A549 (cell line): ENCODE results near the gene PYGB. TPM values are rescaled to one million over a fixed set of nuclear protein-coding genes. Genes with fewer than 3 reads are reported as not detected.
A peak's percentile ranks its signal among the peaks of the same experiment; 100 is the strongest.
"Not testable (repeated sequence)": the region's sequence is repeated elsewhere in the genome, so short reads cannot be mapped to it uniquely, and the experiment has no call there.

ENCODE experiments used
- ATAC-seq, 2 experiments: fragments of 200-7000 bp in 1 of 2; fragments of >200 bp in 1 of 2; cut with Nextera tagmentation in 1 of 2; cut with Tn5 transposase in 1 of 2; 3 replicates each; pipeline versions ENCODE4 v1.8.0 to v1.9.1; 2018 to 2020; ENCODE audit warnings: mild to moderate bottlenecking in 1 of 2, moderate library complexity in 1 of 2
- CTCF ChIA-PET: fragments of 300-600 bp; sonication (Branson Sonifier 250); formaldehyde crosslinking; extraction: SDS; loops from one replicate; lab custom pipeline; 2021; ENCODE audit warnings: antibody characterized with exemption, inconsistent platforms; lab: Yijun Ruan, JAX
- POLR2A ChIA-PET: fragments of 350-600 bp; formaldehyde crosslinking; extraction: SDS; loops from one replicate; lab custom pipeline; 2021; ENCODE audit warnings: antibody characterized with exemption, inconsistent platforms; lab: Yijun Ruan, JAX
- DNase-seq, 2 experiments: peaks; one replicate each; pipeline versions ENCODE4 v3.0.0 to v3.0.0-alpha.2; 2011 to 2016; ENCODE audit warnings: low read depth in 1 of 2, low spot score in 1 of 2
- FAIRE-seq: peaks from 2 replicates; lab custom pipeline; 2011; peaks lifted over from hg19 to GRCh38; lab: Jason Lieb, UNC
- H3K27ac ChIP-seq, 2 experiments: fragments of >200 bp; sonication (Bioruptor Twin); formaldehyde crosslinking; 3 replicates each; pipeline ENCODE4 v1.5.1; 2016 to 2017
- H3K4me1 ChIP-seq: fragments of >200 bp; sonication (Bioruptor Twin); formaldehyde crosslinking; 3 replicates; pipeline ENCODE4 v1.6.1; 2016
- H3K4me2 ChIP-seq: fragments of >200 bp; sonication (Bioruptor Twin); formaldehyde crosslinking; 3 replicates; pipeline ENCODE4 v1.6.1; 2016
- H3K4me3 ChIP-seq: fragments of >200 bp; sonication (Bioruptor Twin); formaldehyde crosslinking; 3 replicates; pipeline ENCODE4 v1.5.1; 2016
- H3K9me3 ChIP-seq: fragments of >200 bp; sonication (Bioruptor Twin); formaldehyde crosslinking; 3 replicates; pipeline ENCODE4 v1.6.1; 2016
- EHF ChIP-seq: fragments of 250-450 bp; sonication (Bioruptor Pico); IDR thresholded peaks from 2 replicates; pipeline ENCODE4 v1.5.0; 2020; ENCODE audit warnings: mild to moderate bottlenecking
- FOSB ChIP-seq: fragments of 250-450 bp; sonication (Bioruptor Pico); IDR thresholded peaks from 2 replicates; pipeline ENCODE4 v1.5.0; 2020; ENCODE audit warnings: mild to moderate bottlenecking, moderate library complexity
- FOSL2 ChIP-seq, 2 experiments: fragments of 450-650 bp in 1 of 2; fragments of >200 bp in 1 of 2; sonication (Bioruptor Twin) in 1 of 2; formaldehyde crosslinking; IDR thresholded peaks; 2 replicates each; pipeline versions ENCODE4 v1.5.0 to v1.6.1; 2016 to 2020; ENCODE audit warnings: mild to moderate bottlenecking in 1 of 2, moderate library complexity in 1 of 2
- FOXS1 ChIP-seq: fragments of 250-450 bp; sonication (Bioruptor Pico); IDR thresholded peaks from 2 replicates; pipeline ENCODE4 v1.5.0; 2020; ENCODE audit warnings: mild to moderate bottlenecking, moderate library complexity
- HEYL ChIP-seq: fragments of 250-450 bp; sonication (Bioruptor Pico); IDR thresholded peaks from 2 replicates; pipeline ENCODE4 v1.8.0; 2021; ENCODE audit warnings: mild to moderate bottlenecking, moderate library complexity
- HOXA7 ChIP-seq: fragments of 250-450 bp; sonication (Bioruptor Pico); IDR thresholded peaks from 2 replicates; pipeline ENCODE4 v1.5.0; 2020; ENCODE audit warnings: mild to moderate bottlenecking, moderate library complexity
- HOXB13 ChIP-seq: fragments of 250-450 bp; sonication (Bioruptor Pico); IDR thresholded peaks from 2 replicates; pipeline ENCODE4 v1.5.0; 2020; ENCODE audit warnings: low read depth, mild to moderate bottlenecking, moderate library complexity
- HOXB5 ChIP-seq: fragments of 250-450 bp; sonication (Bioruptor Pico); IDR thresholded peaks from 2 replicates; pipeline ENCODE4 v1.5.0; 2020; ENCODE audit warnings: mild to moderate bottlenecking, moderate library complexity
- JUN ChIP-seq, 2 experiments: fragments of >200 bp; sonication (Bioruptor Twin); formaldehyde crosslinking; IDR thresholded peaks; 2 replicates in 1 of 2; 3 replicates in 1 of 2; pipeline ENCODE4 v1.6.1; 2016 to 2017
- NFE2L2 ChIP-seq: fragments of 150-350 bp; conservative IDR thresholded peaks from 2 replicates; pipeline ENCODE4 v1.6.1; 2014; ENCODE audit warnings: low read length
- NPAS2 ChIP-seq: fragments of 250-450 bp; sonication (Bioruptor Pico); IDR thresholded peaks from 2 replicates; pipeline ENCODE4 v1.8.0; 2022; ENCODE audit warnings: mild to moderate bottlenecking, moderate library complexity, borderline replicate concordance
- NR3C1 ChIP-seq: fragments of >200 bp; sonication (Bioruptor Twin); formaldehyde crosslinking; IDR thresholded peaks from 3 replicates; pipeline ENCODE4 v1.6.1; 2017
- POLR2AphosphoS2 ChIP-seq: conservative IDR thresholded peaks from 2 replicates; pipeline ENCODE4 v1.6.1; 2012; ENCODE audit warnings: low read length, improper control_type of control experiment, inconsistent platforms
- RARB ChIP-seq: fragments of 250-450 bp; sonication (Bioruptor Pico); IDR thresholded peaks from 2 replicates; pipeline ENCODE4 v1.8.0; 2021; ENCODE audit warnings: mild to moderate bottlenecking, moderate library complexity
- RCOR1 ChIP-seq: fragments of 150-350 bp; IDR thresholded peaks from 2 replicates; pipeline ENCODE4 v1.6.1; 2014; ENCODE audit warnings: antibody characterized with exemption, low read length, low read depth
- SMC3 ChIP-seq: fragments of >200 bp; sonication (Bioruptor Twin); formaldehyde crosslinking; IDR thresholded peaks from 3 replicates; pipeline ENCODE4 v1.6.1; 2018; ENCODE audit warnings: inconsistent platforms
- TP53 ChIP-seq: fragments of 250-450 bp; sonication (Bioruptor Pico); IDR thresholded peaks from 2 replicates; pipeline ENCODE4 v1.5.0; 2021; ENCODE audit warnings: mild to moderate bottlenecking, moderate library complexity
- ZNF302 ChIP-seq: fragments of 250-450 bp; sonication (Bioruptor Pico); IDR thresholded peaks from 2 replicates; pipeline ENCODE4 v1.9.0; 2021; ENCODE audit warnings: inconsistent platforms, mild to moderate bottlenecking, moderate library complexity
- ZSCAN20 ChIP-seq: fragments of 250-450 bp; sonication (Bioruptor Pico); IDR thresholded peaks from 2 replicates; pipeline ENCODE4 v1.8.0; 2022; ENCODE audit warnings: mild to moderate bottlenecking, moderate library complexity
- WGBS: methylation state at CpG from one replicate; pipeline ENCODE4 v1.1.6; 2017; ENCODE audit errors: missing lambda C conversion rate; 5-methylcytosine and 5-hydroxymethylcytosine counted together
- polyA plus RNA-seq, 4 experiments: library from polyadenylated mRNA; depleted of rRNA in 3 of 4; stranded (reverse); fragments of >200 nt; fragmentation: RNase III in 1 of 4; extraction: RNeasy Plus Mini Kit Qiagen cat#74134 plus additional on column Dnase treatment in 1 of 4; gene quantifications; 2 replicates in 3 of 4; 3 replicates in 1 of 4; pipeline ENCODE4 v1.2.3, GENCODE V29; 2011 to 2017
- TF ChIP-seq, protein P1 (sequence below): fragments of >200 bp; sonication (Bioruptor Twin); formaldehyde crosslinking; IDR thresholded peaks from 2 replicates; pipeline ENCODE4 v1.6.1; 2016
- TF ChIP-seq, protein P2 (sequence below): fragments of 200-600 bp; sonication (generic); IDR thresholded peaks from 2 replicates; pipeline ENCODE4 v1.6.1; 2016; ENCODE audit warnings: antibody characterized with exemption, mild to moderate bottlenecking, moderate library complexity
- TF ChIP-seq, protein P3 (sequence below): fragments of 250-450 bp; sonication (Bioruptor Pico); IDR thresholded peaks from 2 replicates; pipeline ENCODE4 v1.5.0; 2020; ENCODE audit warnings: low read depth, mild to moderate bottlenecking, moderate library complexity
- TF ChIP-seq, protein P4 (sequence below): IDR thresholded peaks from 2 replicates; pipeline ENCODE4 v1.6.1; 2012
- TF ChIP-seq, protein P5 (sequence below): fragments of 250-450 bp; sonication (Bioruptor Pico); IDR thresholded peaks from 2 replicates; pipeline ENCODE4 v1.5.0; 2021; ENCODE audit warnings: mild to moderate bottlenecking, moderate library complexity, borderline replicate concordance

The PYGB gene
- polyA plus RNA-seq, 2 of the 4 experiments (the other 2 are of a cell fraction) = 93.2 to 100 TPM

DNA sequence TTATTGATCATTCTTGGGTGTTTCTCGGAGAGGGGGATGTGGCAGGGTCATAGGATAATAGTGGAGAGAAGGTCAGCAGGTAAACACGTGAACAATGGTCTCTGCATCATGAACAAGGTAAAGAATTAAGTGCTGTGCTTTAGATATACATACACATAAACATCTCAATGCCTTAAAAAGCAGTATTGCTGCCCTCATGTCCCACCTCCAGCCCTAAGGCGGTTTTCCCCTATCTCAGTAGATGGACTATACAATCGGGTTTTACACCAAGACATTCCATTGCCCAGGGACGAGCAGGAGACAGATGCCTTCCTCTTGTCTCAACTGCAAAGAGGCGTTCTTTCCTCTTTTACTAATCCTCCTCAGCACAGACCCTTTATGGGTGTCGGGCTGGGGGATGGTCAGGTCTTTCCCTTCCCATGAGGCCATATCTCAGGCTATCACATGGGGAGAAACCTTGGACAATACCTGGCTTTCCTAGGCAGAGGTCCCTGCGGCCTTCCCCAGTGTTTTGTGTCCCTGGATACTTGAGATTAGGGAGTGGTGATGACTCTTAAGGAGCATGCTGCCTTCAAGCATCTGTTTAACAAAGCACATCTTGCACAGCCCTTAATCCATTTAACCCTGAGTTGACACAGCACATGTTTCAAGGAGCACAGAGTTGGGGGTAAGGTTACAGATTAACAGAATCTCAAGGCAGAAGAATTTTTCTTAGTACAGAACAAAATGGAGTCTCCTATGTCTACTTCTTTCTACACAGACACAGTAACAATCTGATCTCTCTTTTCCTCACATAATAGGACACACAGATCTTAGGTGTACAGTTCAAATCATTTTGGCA, 13.7 kb upstream of the PYGB start:
- POLR2A ChIA-PET = interaction anchor here (1.0 to 8.8 kb wide), 4 partner anchors 11 to 15 kb away, joined by 3 to 60 read pairs (median 18); partner anchors contain the start of gene PYGB
- WGBS = 13% methylated on average over 8 of the region's 8 CpGs
- peak overlapping the region; percentile 74 for H3K4me2 ChIP-seq

DNA sequence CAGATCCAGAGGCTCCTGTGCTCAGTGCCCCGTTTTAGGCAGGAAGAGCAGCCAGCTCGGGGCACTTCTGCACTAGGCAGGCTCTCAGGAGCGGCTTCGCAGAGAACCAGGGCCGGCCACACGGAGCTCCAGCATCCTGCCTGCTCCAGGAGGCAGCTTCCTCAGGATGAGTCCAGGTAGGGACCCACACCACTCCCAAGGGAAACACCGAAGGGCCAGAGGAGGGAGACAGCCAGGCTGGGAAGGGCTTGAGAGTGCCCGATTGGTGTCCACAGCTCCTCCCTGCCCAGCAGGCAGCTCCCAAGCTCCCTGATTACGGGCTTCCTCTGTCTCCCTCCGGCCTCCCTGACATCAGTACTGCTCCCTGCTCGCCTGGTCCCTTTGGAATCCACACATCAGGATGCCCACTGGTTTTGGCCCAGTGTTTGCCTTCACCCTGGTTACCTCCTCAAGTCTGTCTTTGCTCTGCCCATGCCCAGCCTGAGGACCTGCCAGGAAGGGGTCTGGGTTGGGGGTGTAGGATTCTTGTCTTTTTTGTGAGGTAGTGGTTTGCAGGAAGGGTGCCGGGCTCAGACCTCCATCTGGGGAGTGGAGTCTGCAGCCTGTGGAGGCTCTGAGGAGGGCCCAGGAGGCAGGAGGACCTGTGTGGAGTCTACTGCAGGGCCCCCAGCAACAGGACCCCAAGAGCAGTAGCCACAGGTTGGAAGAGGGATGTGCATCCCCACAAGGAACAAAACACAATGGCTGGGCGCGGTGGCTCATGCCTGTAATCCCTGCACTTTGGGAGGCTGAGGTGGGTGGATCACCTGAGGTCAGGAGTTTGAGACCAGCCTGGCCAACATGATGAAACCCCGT, 11.2 kb upstream of the PYGB start:
- no peak for FAIRE-seq
- Histone ChIP-seq H3K4me2 (peak overlapping the region; percentile 72), H3K9me3 (no peaks in the 10 kb centered on the region), H3K4me1 (peaks cover 89% of the 10 kb centered on the region), H3K27ac (peak overlapping the region; percentile 95 to 97), H3K4me3 (no peak overlapping the region)
- TF ChIP-seq, protein P1, sequence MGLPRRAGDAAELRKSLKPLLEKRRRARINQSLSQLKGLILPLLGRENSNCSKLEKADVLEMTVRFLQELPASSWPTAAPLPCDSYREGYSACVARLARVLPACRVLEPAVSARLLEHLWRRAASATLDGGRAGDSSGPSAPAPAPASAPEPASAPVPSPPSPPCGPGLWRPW = no peak
- TF ChIP-seq NFE2L2 (no peak), NR3C1 (no peak), RCOR1 (no peak), POLR2AphosphoS2 (no peak), SMC3 (no peak)
- TF ChIP-seq, protein P2, sequence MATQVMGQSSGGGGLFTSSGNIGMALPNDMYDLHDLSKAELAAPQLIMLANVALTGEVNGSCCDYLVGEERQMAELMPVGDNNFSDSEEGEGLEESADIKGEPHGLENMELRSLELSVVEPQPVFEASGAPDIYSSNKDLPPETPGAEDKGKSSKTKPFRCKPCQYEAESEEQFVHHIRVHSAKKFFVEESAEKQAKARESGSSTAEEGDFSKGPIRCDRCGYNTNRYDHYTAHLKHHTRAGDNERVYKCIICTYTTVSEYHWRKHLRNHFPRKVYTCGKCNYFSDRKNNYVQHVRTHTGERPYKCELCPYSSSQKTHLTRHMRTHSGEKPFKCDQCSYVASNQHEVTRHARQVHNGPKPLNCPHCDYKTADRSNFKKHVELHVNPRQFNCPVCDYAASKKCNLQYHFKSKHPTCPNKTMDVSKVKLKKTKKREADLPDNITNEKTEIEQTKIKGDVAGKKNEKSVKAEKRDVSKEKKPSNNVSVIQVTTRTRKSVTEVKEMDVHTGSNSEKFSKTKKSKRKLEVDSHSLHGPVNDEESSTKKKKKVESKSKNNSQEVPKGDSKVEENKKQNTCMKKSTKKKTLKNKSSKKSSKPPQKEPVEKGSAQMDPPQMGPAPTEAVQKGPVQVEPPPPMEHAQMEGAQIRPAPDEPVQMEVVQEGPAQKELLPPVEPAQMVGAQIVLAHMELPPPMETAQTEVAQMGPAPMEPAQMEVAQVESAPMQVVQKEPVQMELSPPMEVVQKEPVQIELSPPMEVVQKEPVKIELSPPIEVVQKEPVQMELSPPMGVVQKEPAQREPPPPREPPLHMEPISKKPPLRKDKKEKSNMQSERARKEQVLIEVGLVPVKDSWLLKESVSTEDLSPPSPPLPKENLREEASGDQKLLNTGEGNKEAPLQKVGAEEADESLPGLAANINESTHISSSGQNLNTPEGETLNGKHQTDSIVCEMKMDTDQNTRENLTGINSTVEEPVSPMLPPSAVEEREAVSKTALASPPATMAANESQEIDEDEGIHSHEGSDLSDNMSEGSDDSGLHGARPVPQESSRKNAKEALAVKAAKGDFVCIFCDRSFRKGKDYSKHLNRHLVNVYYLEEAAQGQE = no peak
- TF ChIP-seq, protein P3, sequence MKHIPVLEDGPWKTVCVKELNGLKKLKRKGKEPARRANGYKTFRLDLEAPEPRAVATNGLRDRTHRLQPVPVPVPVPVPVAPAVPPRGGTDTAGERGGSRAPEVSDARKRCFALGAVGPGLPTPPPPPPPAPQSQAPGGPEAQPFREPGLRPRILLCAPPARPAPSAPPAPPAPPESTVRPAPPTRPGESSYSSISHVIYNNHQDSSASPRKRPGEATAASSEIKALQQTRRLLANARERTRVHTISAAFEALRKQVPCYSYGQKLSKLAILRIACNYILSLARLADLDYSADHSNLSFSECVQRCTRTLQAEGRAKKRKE (CRISPR knock-in tag) = no peak
- ATAC-seq = peak; percentile 11 to 26; a peak in 5 of 6 replicates
- ChIA-PET POLR2A (interaction anchor here (4.7 kb wide), 1 partner anchor 11 kb away, joined by 33 read pairs; the partner anchor contains the start of gene PYGB), CTCF (interaction anchor here (0.6 to 4.1 kb wide), 5 partner anchors 10 to 37 kb away, joined by 3 to 44 read pairs (median 4); partner anchors contain the start of gene PYGB)
- no peak for DNase-seq
- WGBS = 72% methylated on average over 15 of the region's 15 CpGs

More for the DNA sequence above, 13.7 kb upstream of the PYGB start:
- ATAC-seq; H3K9me3 ChIP-seq; FAIRE-seq; TF ChIP-seq FOSL2 (IDR thresholded peaks at IDR 0.05): not testable (repeated sequence)
- CTCF ChIA-PET = interaction anchor here (1.0 to 18.2 kb wide), 5 partner anchors 9 to 60 kb away, joined by 4 to 300 read pairs (median 14); partner anchors contain the start of gene PYGB
- peak in 1 of 2 experiments; percentile 68 for DNase-seq
- Histone ChIP-seq H3K27ac (peak overlapping the region; percentile 95 to 97), H3K4me3 (peak overlapping the region; percentile 5; the same call in 1 of the 3 replicates), H3K4me1 (peaks cover 86% of the 10 kb centered on the region)
- TF ChIP-seq ZNF302 (CRISPR knock-in tag) (peak; percentile 99), EHF (CRISPR knock-in tag) (peak; percentile 99), TP53 (CRISPR knock-in tag) (peak; percentile 62; the same call in 1 of the 2 replicates), HOXA7 (CRISPR knock-in tag) (peak; percentile 91; the same call in 1 of the 2 replicates), HOXB5 (peak; percentile 98), FOSL2 (CRISPR knock-in tag; IDR thresholded peaks at IDR 0.05) (peak; percentile 59), JUN (IDR thresholded peaks at IDR 0.05) (peak in 1 of 2 experiments; percentile 22; a peak in 1 of 5 replicates), RARB (CRISPR knock-in tag) (peak; percentile 87; the same call in 1 of the 2 replicates), FOSB (CRISPR knock-in tag) (peak; percentile 92), ZSCAN20 (CRISPR knock-in tag) (peak; percentile 99), FOXS1 (CRISPR knock-in tag) (peak; percentile 97), HOXB13 (CRISPR knock-in tag) (peak; percentile 98), NPAS2 (CRISPR knock-in tag) (peak; percentile 70), HEYL (CRISPR knock-in tag) (peak; percentile 96)
- TF ChIP-seq, protein P3 (CRISPR knock-in tag) = peak; percentile 98
- TF ChIP-seq, protein P4, sequence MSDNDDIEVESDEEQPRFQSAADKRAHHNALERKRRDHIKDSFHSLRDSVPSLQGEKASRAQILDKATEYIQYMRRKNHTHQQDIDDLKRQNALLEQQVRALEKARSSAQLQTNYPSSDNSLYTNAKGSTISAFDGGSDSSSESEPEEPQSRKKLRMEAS = peak; percentile 74
- TF ChIP-seq, protein P5, sequence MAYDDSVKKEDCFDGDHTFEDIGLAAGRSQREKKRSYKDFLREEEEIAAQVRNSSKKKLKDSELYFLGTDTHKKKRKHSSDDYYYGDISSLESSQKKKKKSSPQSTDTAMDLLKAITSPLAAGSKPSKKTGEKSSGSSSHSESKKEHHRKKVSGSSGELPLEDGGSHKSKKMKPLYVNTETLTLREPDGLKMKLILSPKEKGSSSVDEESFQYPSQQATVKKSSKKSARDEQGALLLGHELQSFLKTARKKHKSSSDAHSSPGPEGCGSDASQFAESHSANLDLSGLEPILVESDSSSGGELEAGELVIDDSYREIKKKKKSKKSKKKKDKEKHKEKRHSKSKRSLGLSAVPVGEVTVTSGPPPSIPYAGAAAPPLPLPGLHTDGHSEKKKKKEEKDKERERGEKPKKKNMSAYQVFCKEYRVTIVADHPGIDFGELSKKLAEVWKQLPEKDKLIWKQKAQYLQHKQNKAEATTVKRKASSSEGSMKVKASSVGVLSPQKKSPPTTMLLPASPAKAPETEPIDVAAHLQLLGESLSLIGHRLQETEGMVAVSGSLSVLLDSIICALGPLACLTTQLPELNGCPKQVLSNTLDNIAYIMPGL (CRISPR knock-in tag) = peak; percentile 79
